K562 (cell line): ENCODE results near the gene RSPH9. TPM values are rescaled to one million over a fixed set of nuclear protein-coding genes. Genes with fewer than 3 reads are reported as not detected.

Experiments
- CC2D1A ChIP-seq: fragments of 450-650 bp; IDR thresholded peaks from 2 replicates; pipeline ENCODE4 v1.6.1; 2017; ENCODE audit warnings: mild to moderate bottlenecking
- DLX4 ChIP-seq: fragments of 250-450 bp; sonication (Bioruptor Pico); IDR thresholded peaks from 2 replicates; pipeline ENCODE4 v1.6.1; 2021; ENCODE audit warnings: mild to moderate bottlenecking
- ELF4 ChIP-seq: fragments of 450-650 bp; formaldehyde crosslinking; IDR thresholded peaks from 2 replicates; pipeline ENCODE4 v1.4.0; 2022; ENCODE audit warnings: missing genetic modification characterization
- EP300 ChIP-seq: IDR thresholded peaks from 2 replicates; pipeline ENCODE4 v1.6.1; 2012; ENCODE audit warnings: low read length, improper control_type of control experiment
- HIVEP1 ChIP-seq: fragments of 250-450 bp; sonication (Bioruptor Pico); IDR thresholded peaks from 2 replicates; pipeline ENCODE4 v1.4.0; 2020; ENCODE audit warnings: mild to moderate bottlenecking
- KAT8 ChIP-seq: fragments of 450-650 bp; IDR thresholded peaks from 2 replicates; pipeline ENCODE4 v1.6.1; 2016; ENCODE audit warnings: low read depth, mild to moderate bottlenecking
- PML ChIP-seq: IDR thresholded peaks from 2 replicates; pipeline ENCODE4 v1.6.1; 2012; ENCODE audit warnings: low read length, inconsistent platforms
- POLR2H ChIP-seq: IDR thresholded peaks from 2 replicates; pipeline ENCODE4 v1.6.1; 2016; ENCODE audit warnings: missing genetic modification characterization, low read depth, mild to moderate bottlenecking, control low read depth, missing compliant biosample characterization, moderate library complexity
- REST ChIP-seq, 2 experiments: fragments of 450-650 bp; formaldehyde crosslinking in 1 of 2; IDR thresholded peaks; 2 replicates each; pipeline versions ENCODE4 v1.4.0 to v1.6.1; 2014 to 2020; ENCODE audit warnings: mild to moderate bottlenecking in 2 of 2, borderline replicate concordance in 1 of 2, low read depth in 1 of 2
- SRSF9 ChIP-seq: fragments of 200-400 bp; formaldehyde crosslinking; IDR thresholded peaks from 2 replicates; pipeline ENCODE4 v1.6.1; 2017; ENCODE audit warnings: low read depth, low read length, borderline replicate concordance
- THAP7 ChIP-seq: fragments of 250-450 bp; sonication (Bioruptor Pico); IDR thresholded peaks from 2 replicates; pipeline ENCODE4 v1.5.0; 2021
- THRB ChIP-seq: fragments of 450-650 bp; formaldehyde crosslinking; conservative IDR thresholded peaks from 2 replicates; pipeline ENCODE4 v1.4.0; 2022; ENCODE audit warnings: mild to moderate bottlenecking, missing genetic modification characterization
- ZNF239 ChIP-seq: fragments of 250-450 bp; sonication (Bioruptor Pico); IDR thresholded peaks from 2 replicates; pipeline ENCODE4 v1.4.0; 2020; ENCODE audit warnings: mild to moderate bottlenecking
- ZNF507 ChIP-seq: conservative IDR thresholded peaks from 2 replicates; pipeline ENCODE4 v1.6.1; 2017; ENCODE audit warnings: missing genetic modification characterization, missing compliant biosample characterization
- polyA plus RNA-seq, 8 experiments: library from polyadenylated mRNA; depleted of rRNA in 4 of 8; stranded (reverse) in 5 of 8; unstranded in 3 of 8; fragments of >200 nt; fragmentation: Nextera tagmentation in 2 of 8; fragmentation: Illumina TruSeq in 1 of 8; extraction: Ambion mirVana in 2 of 8; extraction: Trizol in 1 of 8; gene quantifications; 2 replicates each; pipeline versions ENCODE4 v1.2.1 to v1.2.3, GENCODE V29; 2011 to 2014; ENCODE audit warnings: inconsistent platforms in 1 of 8, missing spikeins in 1 of 8
- total RNA-seq, 7 experiments: library from RNA; depleted of rRNA in 6 of 7; stranded (reverse); fragments of >200 nt in 6 of 7; fragmentation: Illumina TruSeq in 2 of 7; extraction: Trizol in 2 of 7; gene quantifications; 2 replicates each; pipeline versions ENCODE4 v1.2.1 to v1.2.3, GENCODE V29; 2011 to 2021; ENCODE audit warnings: low replicate concordance in 1 of 7

The RSPH9 gene
- total and polyA plus RNA-seq, 9 of the 15 experiments (the other 6 are each of a cell fraction or from before 2014, with no cell fraction given): 0.05 to 0.60 (median 0.39) TPM; not detected in 6

GRCh38 chr6:43630980-43631619, 13.7 kb upstream of the RSPH9 start (continued):
- TF ChIP-seq POLR2H (tag) (no peak), ZNF239 (CRISPR knock-in tag) (peak; percentile 56; the same call in 1 of the 2 replicates), PML (peak; percentile 99), THRB (peak; percentile 91; the same call in 1 of the 2 replicates), ZNF507 (tag) (no peak), CC2D1A (peak; percentile 98), THAP7 (CRISPR knock-in tag) (no peak), REST (IDR thresholded peaks at IDR 0.05; ENCODE audit: borderline replicate concordance) (peak; percentile 54; the same call in 1 of the 2 replicates), REST (CRISPR knock-in tag; IDR thresholded peaks at IDR 0.05; ENCODE audit: low read depth) (no peak; the same call in 1 of the 2 replicates), EP300 (peak; percentile 98), HIVEP1 (CRISPR knock-in tag) (0 out of 2 replicates have a peak, but pooled peaks have one; percentile 37), ELF4 (CRISPR knock-in tag) (peak; percentile 96), KAT8 (no peak), DLX4 (CRISPR knock-in tag) (no peak), SRSF9 (no peak)
